ENCODE results near the gene AVEN. TPM values are rescaled to one million over a fixed set of nuclear protein-coding genes. Genes with fewer than 3 reads are reported as not detected.
"Not testable (repeated sequence)": the region's sequence is repeated elsewhere in the genome, so short reads cannot be mapped to it uniquely, and the experiment has no call there.

The AVEN gene
- polyA plus RNA-seq, 1 of the 3 experiments (the other 2 are of a cell fraction) = 7.5 TPM

GRCh38 chr15:34054081-34054707, 15.2 kb upstream of the AVEN start:
- Histone ChIP-seq H3K27ac (ENCODE audit: low read depth in 2 of 2, low read length in 1 of 2) (no peak overlapping the region), H3K79me2 (ENCODE audit: insufficient read depth) (no peaks in the 10 kb centered on the region), H3K9me3 (peaks cover 14% of the 10 kb centered on the region), H3K36me3 (replicated peaks in 1 of 2; ENCODE audit: control insufficient read depth in 1 of 2, insufficient read depth in 2 of 2, low read length in 1 of 2) (no peaks in the 10 kb centered on the region), H3K4me1 (ENCODE audit: control insufficient read depth in 1 of 2, insufficient read depth in 2 of 2, low read depth in 1 of 2, low read length in 1 of 2) (peaks cover 0 to 9% of the 10 kb centered on the region in 2 experiments; a peak in 1 of 4 replicates), H4K20me1 (ENCODE audit: insufficient read depth) (no peaks in the 10 kb centered on the region), H3K4me3 (ENCODE audit: low read depth in 2 of 2, low read length in 1 of 2) (no peak overlapping the region), H3F3A (replicated peaks; ENCODE audit: insufficient read depth) (peaks cover 16% of the 10 kb centered on the region), H3K9me2 (no peaks in the 10 kb centered on the region), H2AFZ (ENCODE audit: low read depth) (no peak overlapping the region), H3K4me2 (no peak overlapping the region), H3K27me3 (ENCODE audit: insufficient read depth) (no peaks in the 10 kb centered on the region), H3K9ac (no peak overlapping the region)
- POLR2A ChIA-PET = no interaction called here
- TF ChIP-seq, protein P1, sequence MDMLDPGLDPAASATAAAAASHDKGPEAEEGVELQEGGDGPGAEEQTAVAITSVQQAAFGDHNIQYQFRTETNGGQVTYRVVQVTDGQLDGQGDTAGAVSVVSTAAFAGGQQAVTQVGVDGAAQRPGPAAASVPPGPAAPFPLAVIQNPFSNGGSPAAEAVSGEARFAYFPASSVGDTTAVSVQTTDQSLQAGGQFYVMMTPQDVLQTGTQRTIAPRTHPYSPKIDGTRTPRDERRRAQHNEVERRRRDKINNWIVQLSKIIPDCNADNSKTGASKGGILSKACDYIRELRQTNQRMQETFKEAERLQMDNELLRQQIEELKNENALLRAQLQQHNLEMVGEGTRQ (IDR thresholded peaks at IDR 0.05; ENCODE audit: borderline replicate concordance, low read depth, low read length) = no peak
- TF ChIP-seq TCF12 (IDR thresholded peaks at IDR 0.05) (no peak), NRF1 (IDR thresholded peaks at IDR 0.05; ENCODE audit: low read depth, low read length) (no peak), ELF1 (IDR thresholded peaks at IDR 0.05) (no peak), RCOR1 (IDR thresholded peaks at IDR 0.05; ENCODE audit: low read length) (no peak), EZH2phosphoT487 (IDR thresholded peaks at IDR 0.05; ENCODE audit: borderline replicate concordance, low read depth) (no peak), RXRA (IDR thresholded peaks at IDR 0.05; ENCODE audit: borderline replicate concordance, low read depth) (no peak), YY1 (IDR thresholded peaks at IDR 0.05; ENCODE audit: low read depth) (no peak), GATA2 (CRISPR knock-in tag; IDR thresholded peaks at IDR 0.05) (no peak), USF1 (IDR thresholded peaks at IDR 0.05; ENCODE audit: borderline replicate concordance, low read depth) (no peak), MEF2A (IDR thresholded peaks at IDR 0.05; ENCODE audit: borderline replicate concordance, low read depth) (no peak), FOXM1 (IDR thresholded peaks at IDR 0.05; ENCODE audit: low read depth) (no peak), GABPA (IDR thresholded peaks at IDR 0.05; ENCODE audit: low read depth) (no peak), CTCF (IDR thresholded peaks at IDR 0.05) (no peak), TEAD4 (IDR thresholded peaks at IDR 0.05; ENCODE audit: borderline replicate concordance, insufficient read depth) (no peak), MXI1 (IDR thresholded peaks at IDR 0.05; ENCODE audit: low read depth, low read length) (no peak), POLR2AphosphoS5 (IDR thresholded peaks at IDR 0.05; ENCODE audit: low read depth, low read length) (no peak), RAD21 (IDR thresholded peaks at IDR 0.05; ENCODE audit: low read length) (no peak), RFX5 (IDR thresholded peaks at IDR 0.05; ENCODE audit: low read length) (no peak), MAX (IDR thresholded peaks at IDR 0.05; ENCODE audit: low read depth) (no peak)
- 66% methylated on average over 3 of the region's 3 CpGs for WGBS (ENCODE audit: low lambda C conversion rate)
- no peak for DNase-seq
- CTCF ChIA-PET = no interaction called here

GRCh38 chr15:34050385-34050784, 11.4 kb upstream of the AVEN start:
- H3K36me3 ChIP-seq (replicated peaks in 1 of 2; ENCODE audit: control insufficient read depth in 1 of 2, insufficient read depth in 2 of 2, low read length in 1 of 2); H3K4me1 ChIP-seq (ENCODE audit: control insufficient read depth in 1 of 2, insufficient read depth in 2 of 2, low read depth in 1 of 2, low read length in 1 of 2); H3F3A ChIP-seq (replicated peaks; ENCODE audit: insufficient read depth); DNase-seq; H3K9me2 ChIP-seq; H3K9ac ChIP-seq; H3K27me3 ChIP-seq (ENCODE audit: insufficient read depth); H3K79me2 ChIP-seq (ENCODE audit: insufficient read depth); H3K4me2 ChIP-seq; H3K27ac ChIP-seq (ENCODE audit: low read depth in 2 of 2, low read length in 1 of 2); POLR2A ChIA-PET; H3K4me3 ChIP-seq (ENCODE audit: low read depth in 2 of 2, low read length in 1 of 2); H2AFZ ChIP-seq (ENCODE audit: low read depth); H4K20me1 ChIP-seq (ENCODE audit: insufficient read depth): not testable (repeated sequence)
- CTCF ChIA-PET = interaction anchor here (1.6 kb wide), 1 partner anchor 10 kb away, joined by 3 read pairs; no protein-coding TSS in a partner anchor
- H3K9me3 ChIP-seq = peaks cover 14% of the 10 kb centered on the region
- WGBS (ENCODE audit: low lambda C conversion rate) = 4% methylated on average over 1 of the region's 1 CpG
